Skin epidermis (tissue), 12 donors: ENCODE data around the gene IQCC.
A peak's percentile ranks its signal among the peaks of the same experiment; 100 is the strongest.

Experiments
- H3K27ac ChIP-seq, 21 experiments: fragments of 200-600 bp; sonication (generic) in 11 of 21; one replicate each; pipeline ENCODE4 v1.5.0; 2020; ENCODE audit warnings: mild to moderate bottlenecking in 3 of 21, inconsistent platforms in 2 of 21, moderate library complexity in 2 of 21
- H3K4me3 ChIP-seq, 7 experiments: fragments of 200-600 bp; sonication (generic) in 2 of 7; one replicate each; pipeline ENCODE4 v1.5.0; 2020; ENCODE audit warnings: inconsistent platforms in 2 of 7, mild to moderate bottlenecking in 2 of 7, moderate library complexity in 1 of 7

The IQCC gene

DNA sequence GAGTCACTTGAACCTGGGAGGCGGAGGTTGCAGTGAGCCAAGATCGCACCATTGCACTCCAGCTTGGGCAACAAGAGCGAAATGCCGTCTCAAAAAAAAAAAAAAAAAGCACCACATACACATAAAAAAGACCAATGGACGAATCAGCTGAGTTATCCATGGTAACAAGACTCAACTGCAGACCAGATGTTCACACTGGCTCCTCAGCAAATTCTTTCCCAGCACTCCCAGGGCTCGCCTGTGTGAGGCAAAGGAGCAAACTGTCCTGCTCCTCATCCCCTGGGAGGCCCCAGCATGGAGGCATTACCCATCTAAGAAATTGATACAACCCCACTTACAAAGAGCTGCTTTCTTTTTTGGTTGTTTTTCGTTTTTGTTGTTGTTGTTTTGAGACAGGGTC is 13.6 kb downstream of the IQCC start:
- H3K27ac ChIP-seq = peak overlapping the region in 1 of 21 experiments; percentile 35
- H3K4me3 ChIP-seq = no peak overlapping the region

DNA sequence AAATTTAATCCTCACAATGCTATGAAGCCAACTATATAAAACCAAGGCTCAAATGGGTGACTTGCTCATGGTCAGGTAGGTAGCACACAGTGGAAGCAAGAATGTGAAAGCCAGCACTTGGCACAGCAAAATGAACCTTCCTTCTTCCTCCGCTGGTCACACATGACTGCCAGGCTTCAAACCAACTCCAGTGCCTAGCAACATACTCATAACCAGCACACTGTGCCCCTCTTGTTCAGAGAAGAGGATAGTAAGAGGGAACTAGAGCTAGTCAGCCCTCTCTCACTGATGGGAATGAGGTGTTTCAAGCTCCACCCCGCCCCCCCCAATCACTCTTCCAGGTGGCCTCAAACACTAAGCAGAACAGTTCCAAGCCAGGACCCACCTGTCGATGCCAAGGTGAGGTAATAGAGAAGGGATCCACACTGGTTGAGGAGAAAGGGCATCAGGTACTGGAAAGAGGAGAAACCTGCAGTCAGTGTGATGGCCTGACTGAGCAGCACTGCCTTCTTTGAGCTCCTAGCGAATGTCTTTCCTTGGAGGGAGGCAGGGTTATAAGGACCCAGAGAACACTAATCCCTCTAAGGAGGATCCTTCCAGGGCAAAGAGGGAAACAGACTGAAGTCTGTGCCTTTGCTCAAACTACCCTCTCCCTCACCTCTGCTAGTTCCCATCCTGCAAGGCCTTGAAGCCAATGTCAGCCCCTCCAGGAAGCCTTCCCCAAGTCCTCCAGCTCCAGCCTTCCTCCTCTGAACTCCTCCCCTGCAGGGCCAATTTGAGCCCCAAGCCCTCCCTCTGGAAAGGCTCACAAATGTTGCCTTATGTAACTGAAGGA is 15.5 kb downstream of the IQCC start:
- Histone ChIP-seq H3K4me3 (peak overlapping the region in 6 of 7 experiments; percentile 61 to 96 (median 91)), H3K27ac (peak overlapping the region in 17 of 21 experiments; percentile 1 to 100 (median 95))

DNA sequence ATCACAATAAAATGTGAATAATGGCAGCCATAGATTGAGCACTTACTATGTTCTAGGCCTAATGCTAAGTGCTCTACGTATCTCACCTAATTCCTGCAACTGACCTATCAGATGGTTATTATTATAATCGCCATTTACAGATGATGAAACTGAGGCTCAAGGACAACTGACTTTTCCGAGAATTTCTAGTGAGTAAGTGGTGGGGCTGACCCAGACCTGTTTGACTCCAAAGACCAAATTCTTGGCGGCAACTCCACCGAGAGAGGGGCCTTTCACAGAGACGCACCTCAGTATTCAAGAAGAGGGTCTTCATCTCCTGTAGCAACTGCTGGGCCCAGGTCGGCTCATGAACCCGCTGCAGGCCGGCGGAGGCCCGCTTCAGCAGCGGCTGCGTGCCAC is 16.1 kb downstream of the IQCC start:
- H3K4me3 ChIP-seq = peak overlapping the region; percentile 61 to 96 (median 91)
- H3K27ac ChIP-seq = peak overlapping the region; percentile 78 to 100 (median 93)

GRCh38 chr1:32221980-32222755 is 16.7 kb downstream of the IQCC start, which contains the start of the genes EIF3I and TMEM234:
TSS of gene EIF3I (plus strand) at chr1:32222407. CDS start at chr1:32222442, 35 bp downstream.
TSS of gene TMEM234 (minus strand) at chr1:32222353. CDS start at chr1:32222322, 31 bp downstream.
- peak within 1 kb of the TSS; percentile 78 to 100 (median 93) for H3K27ac ChIP-seq
- peak within 1 kb of the TSS; percentile 61 to 96 (median 91) for H3K4me3 ChIP-seq

DNA sequence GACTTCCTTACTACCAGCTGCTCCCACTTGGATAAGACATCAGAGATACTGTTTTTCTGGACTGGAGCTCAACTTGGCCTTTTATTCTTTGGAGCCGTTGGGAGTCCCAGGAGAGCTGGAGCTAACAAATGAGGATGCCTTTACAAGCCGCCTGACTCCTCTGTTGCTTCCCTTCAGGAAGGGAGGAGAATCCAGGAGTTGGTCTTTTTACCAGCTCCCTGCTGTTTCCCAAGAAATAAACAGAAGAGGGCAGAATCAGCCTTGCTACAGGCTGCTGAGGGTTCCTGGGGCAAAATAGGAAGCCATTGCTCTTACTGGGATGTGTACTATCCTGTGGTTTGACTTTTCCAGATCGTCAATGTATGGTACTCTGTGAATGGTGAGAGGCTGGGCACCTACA is 18.2 kb downstream of the IQCC start:
- peak overlapping the region in 10 of 21 experiments; percentile 89 to 100 (median 95) for H3K27ac ChIP-seq

DNA sequence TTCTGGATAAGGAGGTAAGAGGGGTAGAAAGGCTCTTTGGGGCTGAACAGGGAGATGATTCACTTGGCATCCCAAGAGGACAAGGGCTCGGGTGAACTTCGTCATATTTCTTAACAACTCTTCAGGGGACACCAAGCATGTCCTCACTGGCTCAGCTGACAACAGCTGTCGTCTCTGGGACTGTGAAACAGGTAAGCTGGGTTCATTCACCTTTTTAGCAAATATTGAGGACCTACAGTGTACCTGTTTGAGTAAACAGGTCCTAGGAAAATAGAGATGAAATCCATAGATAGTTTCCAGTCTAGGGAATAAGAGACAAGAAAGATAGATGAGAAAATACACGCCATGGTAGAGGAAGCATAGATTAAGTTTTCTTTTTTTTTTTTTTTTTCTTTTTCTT is 18.8 kb downstream of the IQCC start:
- H3K27ac ChIP-seq = peak overlapping the region in 5 of 21 experiments; percentile 90 to 100 (median 97)
- H3K4me3 ChIP-seq = no peak overlapping the region

More for the DNA sequence above, 18.2 kb downstream of the IQCC start:
- peak overlapping the region in 1 of 7 experiments; percentile 91 for H3K4me3 ChIP-seq

DNA sequence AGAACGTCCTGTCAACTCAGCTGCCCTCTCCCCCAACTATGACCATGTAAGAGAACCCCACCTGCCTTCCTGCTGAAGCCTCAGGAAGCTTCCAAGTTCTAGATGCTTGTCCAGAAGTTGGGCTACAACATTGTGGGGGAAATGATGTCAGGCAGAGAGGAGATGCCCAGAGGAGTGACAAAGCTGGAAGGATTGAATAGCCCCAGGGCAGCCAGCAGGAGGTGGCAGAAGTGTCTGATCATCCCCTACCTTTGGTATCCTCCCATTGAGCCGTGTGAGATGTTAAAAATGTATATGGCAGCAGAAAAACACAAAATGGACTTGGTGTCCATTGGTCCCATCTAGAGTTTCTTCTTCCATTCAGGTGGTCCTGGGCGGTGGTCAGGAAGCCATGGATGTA is 23.3 kb downstream of the IQCC start:
- H3K27ac ChIP-seq = no peak overlapping the region
- H3K4me3 ChIP-seq = no peak overlapping the region

- Histone ChIP-seq H3K4me3 (no peak overlapping the region), H3K27ac (no peak overlapping the region)
Observed at GRCh38 chr1:32231843-32232432, 26.5 kb downstream of the IQCC start.

DNA sequence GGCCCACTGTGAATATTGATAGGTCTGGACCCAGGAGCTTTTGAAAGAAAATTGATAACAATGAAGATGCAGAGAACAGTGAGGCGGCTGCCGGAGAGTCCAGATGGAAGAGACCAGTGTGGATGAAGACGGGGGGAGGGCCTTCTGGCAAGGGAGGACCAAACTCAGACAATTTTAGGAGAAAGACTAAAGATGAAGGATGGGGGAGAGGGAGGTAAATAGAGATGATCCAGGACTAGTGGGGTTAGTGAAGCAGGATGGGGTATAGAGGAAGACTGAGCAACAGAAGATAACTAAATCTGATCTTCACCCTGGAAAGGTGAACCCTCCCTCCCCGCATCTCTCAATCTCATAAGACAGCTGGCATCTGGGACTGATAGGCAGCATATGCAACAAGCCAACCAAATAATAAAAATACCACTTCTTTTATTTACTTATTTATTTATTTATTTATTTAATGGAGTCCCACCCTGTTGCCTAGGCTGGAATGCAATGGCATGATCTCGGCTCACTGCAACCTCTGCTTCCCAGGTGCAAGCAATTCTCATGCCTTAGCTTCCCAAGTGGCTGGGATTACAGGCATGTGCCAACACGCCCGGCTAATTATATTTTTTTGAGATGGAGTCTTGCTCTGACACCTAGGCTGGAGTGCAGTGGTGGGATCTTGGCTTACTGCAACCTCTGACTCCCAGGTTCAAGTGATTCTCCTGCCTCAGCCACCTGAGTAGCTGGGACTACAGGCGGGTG is 27.3 kb downstream of the IQCC start:
- Histone ChIP-seq H3K27ac (no peak overlapping the region), H3K4me3 (no peak overlapping the region)

GRCh38 chr1:32234792-32235191 is 29.3 kb downstream of the IQCC start:
- H3K4me3 ChIP-seq = no peak overlapping the region
- peak overlapping the region in 2 of 21 experiments; percentile 11 to 60 for H3K27ac ChIP-seq

DNA sequence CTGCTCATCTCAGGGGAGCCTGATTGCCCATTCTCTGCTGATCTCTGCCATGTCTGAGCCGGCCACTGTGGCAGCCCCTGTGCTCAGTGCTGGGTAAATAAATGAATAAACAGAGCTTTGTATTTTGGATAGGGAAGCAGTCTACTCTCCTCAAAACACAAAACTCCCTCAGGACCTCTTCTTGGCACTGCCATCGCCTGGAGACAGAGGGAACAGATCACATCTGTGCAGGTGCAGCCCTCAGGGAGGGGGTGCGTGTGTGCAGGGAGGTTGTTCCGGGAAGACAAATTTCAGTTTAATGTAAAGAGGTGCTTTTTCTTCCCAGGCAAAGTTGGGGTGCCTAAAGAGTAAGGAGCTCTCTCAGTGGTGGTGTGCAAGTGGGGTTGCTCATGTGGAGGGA is 33.9 kb downstream of the IQCC start:
- peak overlapping the region in 4 of 21 experiments; percentile 78 to 86 (median 80) for H3K27ac ChIP-seq
- no peak overlapping the region for H3K4me3 ChIP-seq

- Histone ChIP-seq H3K27ac (peak overlapping the region in 10 of 21 experiments; percentile 67 to 86 (median 76)), H3K4me3 (peak overlapping the region in 6 of 7 experiments; percentile 40 to 66 (median 52))
Observed at GRCh38 chr1:32239790-32240139, 34.3 kb downstream of the IQCC start.

GRCh38 chr1:32240140-32240951 is 34.9 kb downstream of the IQCC start:
- Histone ChIP-seq H3K4me3 (peak overlapping the region; percentile 40 to 66 (median 50)), H3K27ac (peak overlapping the region in 20 of 21 experiments; percentile 8 to 86 (median 74))

DNA sequence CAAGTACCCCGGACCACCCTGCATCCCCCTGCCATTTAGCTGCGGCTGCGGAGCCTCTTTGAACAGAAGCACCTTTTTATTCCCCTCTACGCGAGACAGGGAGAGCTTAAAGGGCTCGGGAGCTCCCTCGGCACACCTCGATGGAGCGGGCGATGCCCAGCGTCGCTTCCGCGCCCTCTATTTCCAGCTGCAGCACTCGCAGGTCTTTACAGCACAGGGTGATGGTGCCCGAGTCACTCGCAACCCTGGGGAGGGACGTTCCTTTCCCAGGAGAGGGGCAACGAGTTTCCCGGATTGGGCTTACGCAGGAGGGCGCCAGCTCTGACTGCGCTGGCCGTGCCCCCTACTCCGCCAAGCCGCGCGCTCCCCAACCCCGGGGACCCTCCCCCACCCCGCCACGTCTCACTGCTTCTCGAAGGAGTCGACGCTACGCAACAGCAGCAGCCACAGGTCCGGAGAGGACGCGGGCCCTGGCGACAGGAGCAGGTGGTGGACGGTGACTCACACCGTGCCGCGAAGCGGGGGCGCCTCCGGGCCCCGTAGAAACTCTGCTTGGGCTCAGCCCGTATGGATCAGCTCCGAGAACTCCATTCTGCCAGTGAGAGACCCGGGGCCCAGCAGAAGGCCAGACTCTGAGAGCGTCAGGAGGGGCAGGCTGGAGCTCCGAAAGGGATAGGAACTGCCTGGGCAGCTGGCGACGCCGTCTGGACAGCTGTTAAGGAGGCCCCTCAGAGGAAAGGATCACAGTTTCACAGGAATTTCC is 35.7 kb downstream of the IQCC start:
- Histone ChIP-seq H3K4me3 (peak overlapping the region; percentile 40 to 66 (median 50)), H3K27ac (peak overlapping the region; percentile 15 to 86 (median 74))

- Histone ChIP-seq H3K4me3 (no peak overlapping the region), H3K27ac (peak overlapping the region in 3 of 21 experiments; percentile 24 to 82 (median 42))
Observed at GRCh38 chr1:32242341-32242851, 36.9 kb downstream of the IQCC start.

GRCh38 chr1:32246888-32247273 is 41.4 kb downstream of the IQCC start, which contains the start of gene FAM167B:
TSS of gene FAM167B (plus strand) at chr1:32247222. CDS start at chr1:32247422, 200 bp downstream.
- peak within 1 kb of the TSS in 19 of 21 experiments; percentile 27 to 98 (median 77) for H3K27ac ChIP-seq
- H3K4me3 ChIP-seq = no peak within 1 kb of the TSS

DNA sequence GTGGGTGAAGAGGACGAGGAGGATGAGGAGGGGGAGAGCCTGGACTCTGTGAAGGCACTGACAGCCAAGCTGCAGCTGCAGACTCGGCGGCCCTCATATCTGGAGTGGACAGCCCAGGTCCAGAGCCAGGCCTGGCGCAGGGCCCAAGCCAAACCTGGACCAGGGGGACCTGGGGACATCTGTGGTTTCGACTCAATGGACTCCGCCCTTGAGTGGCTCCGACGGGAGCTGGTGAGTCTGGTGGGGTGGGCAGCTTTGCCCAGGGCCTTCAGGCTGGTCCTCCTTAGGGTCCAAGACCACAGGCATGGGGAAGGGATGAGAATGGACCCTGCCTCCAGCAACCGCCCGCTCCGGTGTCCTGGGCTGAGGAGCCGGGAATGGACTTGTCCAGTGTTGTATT is 42.0 kb downstream of the IQCC start:
- no peak overlapping the region for H3K4me3 ChIP-seq

More for the DNA sequence above, 42.0 kb downstream of the IQCC start:
- H3K27ac ChIP-seq = peak overlapping the region in 18 of 21 experiments; percentile 27 to 98 (median 76)
